ENCODE measurements around the gene SPATS2L. TPM values are rescaled to one million over a fixed set of nuclear protein-coding genes. Genes with fewer than 3 reads are reported as not detected.
A peak's percentile ranks its signal among the peaks of the same experiment; 100 is the strongest.

Gene SPATS2L
- total and polyA plus RNA-seq, 2 of the 13 experiments (the other 11 are each of a cell fraction or from before 2014, with no cell fraction given), result 154 to 212 TPM

GRCh38 chr2:200498402-200499162 lies 192.1 kb downstream of the SPATS2L start (continued):
- TF ChIP-seq TBX2 (CRISPR knock-in tag; IDR thresholded peaks at IDR 0.05; ENCODE audit: borderline replicate concordance), result no peak

GRCh38 chr2:200502196-200502595 lies 195.7 kb downstream of the SPATS2L start:
- Histone ChIP-seq H3K27me3 (ENCODE audit: control insufficient read depth in 1 of 2, insufficient read depth in 2 of 2, low read length in 2 of 2) (no peaks in the 10 kb centered on the region), H3K9me3 (ENCODE audit: low read length) (no peaks in the 10 kb centered on the region), H3K79me2 (ENCODE audit: insufficient read depth, low read length) (no peaks in the 10 kb centered on the region), H2AFZ (ENCODE audit: low read length) (no peak overlapping the region), H3K9ac (ENCODE audit: insufficient read depth, low read depth, low read length) (no peak overlapping the region), H3K4me1 (ENCODE audit: insufficient read depth, low read length) (no peaks in the 10 kb centered on the region), H3K4me2 (ENCODE audit: low read depth, low read length) (no peak overlapping the region), H3K4me3 (replicated peaks in 1 of 3; ENCODE audit: insufficient read depth in 1 of 3, low read depth in 2 of 3, low read length in 3 of 3) (no peak overlapping the region), H3K27ac (ENCODE audit: extremely low read length, insufficient read depth, low read length) (no peak overlapping the region), H3K36me3 (replicated peaks in 1 of 2; ENCODE audit: control insufficient read depth in 1 of 2, insufficient read depth in 2 of 2, low read length in 2 of 2) (no peaks in the 10 kb centered on the region), H4K20me1 (ENCODE audit: insufficient read depth, low read length) (no peaks in the 10 kb centered on the region)
- DNase-seq (ENCODE audit: low spot score) (no peak), FAIRE-seq (no peak), ATAC-seq (no peak)
- in situ Hi-C loops (cut with HindIII; ENCODE audit: extremely low pct_ligation_motif_present, low pct_unique_long_range_greater_than_20kb) (no loop called here), intact Hi-C loops (cut with micrococcal nuclease; ENCODE audit: unreplicated experiment) (no loop called here)
- no TSS peak for BruUV-seq (replicated peaks)
- TF ChIP-seq ZNF225 (CRISPR knock-in tag; IDR thresholded peaks at IDR 0.05), result no peak
- CTCF ChIA-PET (ENCODE audit: low intra/inter-chr PET ratio, low total read pairs), result no interaction called here
- 97% methylated on average over 5 of the region's 5 CpGs for WGBS (ENCODE audit: low lambda C conversion rate)
- POLR2A ChIA-PET, result no interaction called here

- WGBS (ENCODE audit: low lambda C conversion rate), result 82% methylated on average over 9 of the region's 9 CpGs
- no peaks in the 10 kb centered on the region for H3K36me3 ChIP-seq (replicated peaks in 1 of 2; ENCODE audit: control insufficient read depth in 1 of 2, insufficient read depth in 2 of 2, low read length in 2 of 2)
- CTCF ChIA-PET (ENCODE audit: low intra/inter-chr PET ratio, low total read pairs), result no interaction called here
- TF ChIP-seq ZBTB33 (CRISPR knock-in tag; IDR thresholded peaks at IDR 0.05), result peak; percentile 92
- peak; percentile 64 to 76 for TF ChIP-seq MAFK (conservative IDR thresholded peaks at IDR 0.05 in 1 of 2, IDR thresholded peaks at IDR 0.05 in 1 of 2; ENCODE audit: low read length in 2 of 2)
- peak; percentile 54; the same call in 1 of the 2 replicates for TF ChIP-seq MAFF (IDR thresholded peaks at IDR 0.05; ENCODE audit: low read depth, low read length)
- TF ChIP-seq NFIC (IDR thresholded peaks at IDR 0.05; ENCODE audit: low read length), result no peak
- no peak for TF ChIP-seq ATF7 (IDR thresholded peaks at IDR 0.05)
- TF ChIP-seq ATF7 (CRISPR knock-in tag; IDR thresholded peaks at IDR 0.05), result no peak
- DNase-seq (ENCODE audit: low spot score) (no peak), FAIRE-seq (no peak), ATAC-seq (no peak)
- intact Hi-C loops (cut with micrococcal nuclease; ENCODE audit: unreplicated experiment) (no loop called here), in situ Hi-C loops (cut with HindIII; ENCODE audit: extremely low pct_ligation_motif_present, low pct_unique_long_range_greater_than_20kb) (no loop called here)
- H3K79me2 ChIP-seq (ENCODE audit: insufficient read depth, low read length), result peaks cover 4% of the 10 kb centered on the region
- no peaks in the 10 kb centered on the region for H4K20me1 ChIP-seq (ENCODE audit: insufficient read depth, low read length)
- POLR2A ChIA-PET, result no interaction called here
- no peak overlapping the region for H3K27ac ChIP-seq (ENCODE audit: extremely low read length, insufficient read depth, low read length)
- no peak overlapping the region for H3K4me2 ChIP-seq (ENCODE audit: low read depth, low read length)
- no peak overlapping the region for H3K4me3 ChIP-seq (replicated peaks in 1 of 3; ENCODE audit: insufficient read depth in 1 of 3, low read depth in 2 of 3, low read length in 3 of 3)
- peaks cover 23% of the 10 kb centered on the region for H3K4me1 ChIP-seq (ENCODE audit: insufficient read depth, low read length)
- H2AFZ ChIP-seq (ENCODE audit: low read length), result no peak overlapping the region
- H3K9me3 ChIP-seq (ENCODE audit: low read length), result no peaks in the 10 kb centered on the region
- BruUV-seq (replicated peaks), result no TSS peak
- H3K9ac ChIP-seq (ENCODE audit: insufficient read depth, low read depth, low read length), result no peak overlapping the region
- H3K27me3 ChIP-seq (ENCODE audit: control insufficient read depth in 1 of 2, insufficient read depth in 2 of 2, low read length in 2 of 2), result no peaks in the 10 kb centered on the region; a peak in 1 of 5 replicates
Measured at GRCh38 chr2:200506679-200507078, 200.2 kb downstream of the SPATS2L start.
